Esophagus muscularis mucosa (tissue), 4 donors: ENCODE measurements around the gene ZNF532. TPM values are rescaled to one million over a fixed set of nuclear protein-coding genes. Genes with fewer than 3 reads are reported as not detected.

ENCODE experiments used
- DNase-seq: peaks from one replicate; pipeline ENCODE4 v3.0.0-alpha.2; 2017; ENCODE audit errors: extremely low spot score
- H3K27ac ChIP-seq, 4 donors: fragments of 200-600 bp; sonication (generic); replicated peaks in 1 of 4; 1 replicate in 3 of 4; 2 replicates in 1 of 4; pipeline ENCODE4 v1.5.1; 2016 to 2019; ENCODE audit warnings: mild to moderate bottlenecking in 1 of 4
- H3K27me3 ChIP-seq, 4 donors: fragments of 200-600 bp; sonication (generic); one replicate each; pipeline versions ENCODE4 v1.5.1 to v1.6.0; 2016 to 2019
- H3K36me3 ChIP-seq, 4 donors: fragments of 200-600 bp; sonication (generic); one replicate each; pipeline ENCODE4 v1.5.1; 2016 to 2019
- H3K4me1 ChIP-seq, 4 donors: fragments of 200-600 bp; sonication (generic); one replicate each; pipeline ENCODE4 v1.5.1; 2016 to 2019
- H3K4me3 ChIP-seq, 4 donors: fragments of 200-600 bp; sonication (generic); 1 replicate in 2 of 4; 2 replicates in 2 of 4; pipeline ENCODE4 v1.5.1; 2016 to 2019; ENCODE audit warnings: mild to moderate bottlenecking in 4 of 4, moderate library complexity in 1 of 4
- H3K9me3 ChIP-seq, 4 donors: fragments of 200-600 bp; sonication (generic); 1 replicate in 3 of 4; 2 replicates in 1 of 4; pipeline ENCODE4 v1.5.1; 2016 to 2019
- CTCF ChIP-seq, 3 experiments: fragments of 200-600 bp in 2 of 3; fragments of 450-650 bp in 1 of 3; sonication (generic) in 2 of 3; IDR thresholded peaks; one replicate each; pipeline ENCODE4 v1.5.1; 2017 to 2019; ENCODE audit warnings: antibody characterized with exemption in 3 of 3, mild to moderate bottlenecking in 2 of 3, moderate library complexity in 1 of 3
- EP300 ChIP-seq: sonication (generic); formaldehyde crosslinking; IDR thresholded peaks from one replicate; pipeline ENCODE4 v1.6.1; 2017; ENCODE audit warnings: antibody characterized with exemption
- POLR2A ChIP-seq: fragments of 450-650 bp; IDR thresholded peaks from one replicate; pipeline ENCODE4 v1.6.1; 2017; ENCODE audit warnings: antibody characterized with exemption, moderate library complexity, mild to moderate bottlenecking, low read depth
- POLR2AphosphoS5 ChIP-seq, 2 donors: sonication (generic); formaldehyde crosslinking; IDR thresholded peaks; one replicate each; pipeline ENCODE4 v1.6.1; 2017; ENCODE audit warnings: antibody characterized with exemption in 2 of 2
- WGBS: methylation state at CpG from one replicate; pipeline ENCODE4 v1.1.5; 2018; 5-methylcytosine and 5-hydroxymethylcytosine counted together
- intact Hi-C: fragments of 100-400 bp; cut with DNase I; formaldehyde crosslinking; loops from one replicate; pipeline ENCODE4 v1.15.1; 2023
- total RNA-seq, 4 donors: library from RNA; depleted of rRNA; stranded (reverse); fragments of >200 nt; gene quantifications; one replicate each; pipeline versions ENCODE4 v1.1.0 to v1.2.1, GENCODE V29; 2016

The ZNF532 gene
- total RNA-seq, 4 donors from 2014 or later = 62.3 to 121 (median 64.7) TPM

GRCh38 chr18:58861353-58861752 lies 3.3 kb upstream of the ZNF532 start:
- 98% methylated on average over 3 of the region's 3 CpGs for WGBS
- TF ChIP-seq EP300 (no peak), POLR2A (no peak), POLR2AphosphoS5 (IDR thresholded peaks at IDR 0.05) (no peak), CTCF (IDR thresholded peaks at IDR 0.05) (no peak)
- H3K27ac ChIP-seq = no peak overlapping the region
- no peak for DNase-seq
- peaks cover 53 to 72% (median 63%) of the 10 kb centered on the region in 4 donors for H3K4me1 ChIP-seq
- no peak overlapping the region for H3K4me3 ChIP-seq
- intact Hi-C loops = loop anchor here (5.0 kb wide), 1 partner anchor 276 kb away; the partner anchor contains the start of gene SEC11C
- no peaks in the 10 kb centered on the region for H3K36me3 ChIP-seq
- H3K27me3 ChIP-seq = no peaks in the 10 kb centered on the region
- no peaks in the 10 kb centered on the region for H3K9me3 ChIP-seq

GRCh38 chr18:58861861-58862301 lies 2.8 kb upstream of the ZNF532 start:
- WGBS = 75% methylated on average over 5 of the region's 5 CpGs
- Histone ChIP-seq H3K4me3 (no peak overlapping the region), H3K4me1 (peaks cover 58 to 77% (median 68%) of the 10 kb centered on the region in 4 donors), H3K9me3 (no peaks in the 10 kb centered on the region), H3K27ac (peak overlapping the region in 1 of 4 donors; percentile 96), H3K36me3 (no peaks in the 10 kb centered on the region), H3K27me3 (no peaks in the 10 kb centered on the region)
- DNase-seq = no peak
- TF ChIP-seq POLR2A (no peak), EP300 (no peak), CTCF (IDR thresholded peaks at IDR 0.05) (no peak), POLR2AphosphoS5 (IDR thresholded peaks at IDR 0.05) (no peak)
- intact Hi-C loops = loop anchor here (5.0 kb wide), 1 partner anchor 275 kb away; the partner anchor contains the start of gene SEC11C

GRCh38 chr18:58862356-58862755 lies 2.3 kb upstream of the ZNF532 start:
- Histone ChIP-seq H3K9me3 (no peaks in the 10 kb centered on the region), H3K36me3 (peaks cover 0 to 2% (median under 1%) of the 10 kb centered on the region in 4 donors), H3K27me3 (no peaks in the 10 kb centered on the region), H3K4me1 (peaks cover 63 to 82% (median 73%) of the 10 kb centered on the region in 4 donors), H3K4me3 (peak overlapping the region; percentile 61 to 72 (median 66)), H3K27ac (peak overlapping the region; percentile 92 to 96 (median 96))
- intact Hi-C loops = loop anchor here (5.0 kb wide), 1 partner anchor 275 kb away; the partner anchor contains the start of gene SEC11C
- DNase-seq = no peak
- WGBS = 71% methylated on average over 10 of the region's 10 CpGs
- TF ChIP-seq POLR2A = no peak

GRCh38 chr18:58862851-58863538 lies 1.7 kb upstream of the ZNF532 start:
- Histone ChIP-seq H3K4me3 (peak overlapping the region; percentile 61 to 72 (median 66)), H3K4me1 (peaks cover 68 to 88% (median 79%) of the 10 kb centered on the region in 4 donors), H3K36me3 (peaks cover 0 to 8% (median 7%) of the 10 kb centered on the region in 4 donors), H3K27ac (peak overlapping the region; percentile 92 to 96 (median 96)), H3K27me3 (no peaks in the 10 kb centered on the region), H3K9me3 (no peaks in the 10 kb centered on the region)
- TF ChIP-seq EP300 = no peak
- no peak for TF ChIP-seq CTCF (IDR thresholded peaks at IDR 0.05)
- TF ChIP-seq POLR2AphosphoS5 (IDR thresholded peaks at IDR 0.05) = no peak
- no peak for TF ChIP-seq POLR2A
- WGBS = 24% methylated on average over 6 of the region's 66 CpGs
- intact Hi-C loops = loop anchor here (5.0 kb wide), 1 partner anchor 274 kb away; the partner anchor contains the start of gene SEC11C
- DNase-seq = no peak

- DNase-seq = no peak
- 4% methylated on average over 9 of the region's 72 CpGs for WGBS
- Histone ChIP-seq H3K27ac (peak overlapping the region; percentile 92 to 96 (median 96)), H3K36me3 (peaks cover 4 to 15% (median 13%) of the 10 kb centered on the region in 4 donors), H3K27me3 (no peaks in the 10 kb centered on the region), H3K4me1 (peaks cover 68 to 87% (median 77%) of the 10 kb centered on the region in 4 donors), H3K4me3 (peak overlapping the region; percentile 61 to 72 (median 66)), H3K9me3 (no peaks in the 10 kb centered on the region)
- intact Hi-C loops = loop anchor here (5.0 kb wide), 1 partner anchor 274 kb away; the partner anchor contains the start of gene SEC11C
- TF ChIP-seq POLR2A (no peak), EP300 (no peak), POLR2AphosphoS5 (IDR thresholded peaks at IDR 0.05) (no peak)
These were observed 1.0 kb upstream of the ZNF532 start for GRCh38 chr18:58863539-58864145.
